Measurements from ENCODE around the gene APELA. TPM values are rescaled to one million over a fixed set of nuclear protein-coding genes. Genes with fewer than 3 reads are reported as not detected.
"Not testable (repeated sequence)": the region's sequence is repeated elsewhere in the genome, so short reads cannot be mapped to it uniquely, and the experiment has no call there.

The APELA gene, protein sequence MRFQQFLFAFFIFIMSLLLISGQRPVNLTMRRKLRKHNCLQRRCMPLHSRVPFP
- total RNA-seq, result 0.41 TPM

DNA sequence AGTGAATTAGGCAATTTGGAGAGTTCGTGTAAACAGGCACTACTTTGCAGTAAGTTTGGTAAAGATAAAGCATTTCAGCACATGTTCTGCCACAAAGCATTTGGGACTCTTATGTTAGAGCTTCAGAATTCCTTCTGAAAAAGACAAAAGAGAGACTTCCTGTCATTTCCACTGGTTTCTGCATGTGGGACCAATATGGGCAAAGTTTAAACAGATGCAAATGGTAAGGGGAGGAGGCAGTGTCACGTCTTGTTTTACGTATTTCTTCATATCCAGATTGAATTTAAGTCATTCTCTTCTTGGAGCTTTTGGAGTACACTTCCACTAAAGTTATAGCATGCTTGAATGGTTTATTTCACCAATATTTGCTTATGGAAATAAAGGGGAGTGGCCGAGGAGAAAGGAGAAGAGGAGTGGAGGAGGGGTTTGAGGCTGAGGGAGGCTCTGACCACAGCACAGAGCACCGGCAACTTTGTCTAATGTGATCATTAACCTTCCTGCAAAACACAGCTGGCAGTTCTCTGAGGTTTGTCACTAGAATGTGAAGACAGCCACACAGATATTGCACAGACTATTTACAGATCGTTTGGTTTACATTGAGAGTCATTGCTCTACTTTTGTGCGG lies at the start of gene APELA:
TSS of gene APELA (plus strand) at position 479 of the 625 bp plus-strand sequence. CDS start 154 bp downstream, outside the sequence.
- FAIRE-seq (no peak), DNase-seq (ENCODE audit: low spot score in 2 of 2) (no peak)

DNA sequence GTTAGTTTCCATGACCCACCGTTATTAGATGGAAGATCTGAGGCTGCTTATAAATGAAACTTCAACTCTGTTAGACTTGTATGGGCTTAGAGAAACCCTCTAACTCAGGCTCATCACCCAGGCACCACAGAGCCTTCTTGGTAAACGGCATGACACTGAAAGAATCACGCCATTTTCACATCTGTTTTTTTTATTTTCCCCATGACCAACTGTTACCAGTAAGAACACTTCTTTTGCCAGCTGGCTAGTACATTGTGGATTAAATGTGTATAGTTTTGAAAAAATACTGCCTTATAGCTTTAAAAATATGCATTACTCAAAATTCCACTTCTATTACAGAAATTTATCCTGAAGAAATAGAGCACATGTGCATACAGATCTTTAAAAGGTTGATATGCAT lies 48.0 kb upstream of the APELA start:
- FAIRE-seq (no peak), DNase-seq (ENCODE audit: low spot score in 2 of 2) (no peak)

DNA sequence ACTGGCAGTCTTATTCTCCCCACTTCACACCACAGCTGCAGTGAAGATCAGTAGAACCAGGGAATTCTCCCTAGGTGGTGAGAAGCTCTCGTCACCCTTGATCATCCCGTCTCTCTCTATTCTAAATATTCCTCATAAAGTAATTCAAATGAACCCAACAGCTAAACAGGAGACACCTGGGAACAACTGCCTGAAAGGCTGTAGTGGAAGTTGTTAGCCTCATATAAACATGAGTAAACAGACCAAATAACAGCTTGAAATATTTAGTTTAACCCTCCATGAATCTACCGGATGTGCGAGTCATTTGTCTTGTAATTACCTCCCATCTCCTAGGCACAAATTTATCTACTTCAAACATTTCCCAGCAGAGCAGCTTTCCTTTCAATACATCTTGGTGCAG lies 30.4 kb upstream of the APELA start:
- DNase-seq (ENCODE audit: low spot score in 2 of 2), result no peak

DNA sequence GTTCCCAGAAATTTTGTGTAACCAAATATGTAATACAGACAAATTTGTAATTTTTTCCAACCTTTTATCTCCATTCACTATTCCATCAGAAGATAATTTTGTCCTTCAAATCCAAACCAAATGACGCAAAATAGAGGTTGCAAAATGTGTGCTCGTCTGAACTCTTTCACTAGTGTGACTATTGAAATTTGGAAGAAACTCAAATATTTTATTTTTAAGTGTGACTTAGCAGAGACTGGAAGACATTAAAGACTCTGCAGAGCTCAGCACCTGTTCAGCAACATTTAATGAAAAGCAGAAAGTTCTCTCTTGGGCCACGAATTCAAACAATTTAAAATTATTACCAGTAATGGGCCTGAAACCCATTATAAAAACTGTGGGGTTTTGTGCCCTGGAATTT lies 30.0 kb upstream of the APELA start:
- DNase-seq (ENCODE audit: low spot score in 2 of 2) (no peak), FAIRE-seq (no peak)

More for the DNA sequence above, 30.4 kb upstream of the APELA start:
- no peak for FAIRE-seq

DNA sequence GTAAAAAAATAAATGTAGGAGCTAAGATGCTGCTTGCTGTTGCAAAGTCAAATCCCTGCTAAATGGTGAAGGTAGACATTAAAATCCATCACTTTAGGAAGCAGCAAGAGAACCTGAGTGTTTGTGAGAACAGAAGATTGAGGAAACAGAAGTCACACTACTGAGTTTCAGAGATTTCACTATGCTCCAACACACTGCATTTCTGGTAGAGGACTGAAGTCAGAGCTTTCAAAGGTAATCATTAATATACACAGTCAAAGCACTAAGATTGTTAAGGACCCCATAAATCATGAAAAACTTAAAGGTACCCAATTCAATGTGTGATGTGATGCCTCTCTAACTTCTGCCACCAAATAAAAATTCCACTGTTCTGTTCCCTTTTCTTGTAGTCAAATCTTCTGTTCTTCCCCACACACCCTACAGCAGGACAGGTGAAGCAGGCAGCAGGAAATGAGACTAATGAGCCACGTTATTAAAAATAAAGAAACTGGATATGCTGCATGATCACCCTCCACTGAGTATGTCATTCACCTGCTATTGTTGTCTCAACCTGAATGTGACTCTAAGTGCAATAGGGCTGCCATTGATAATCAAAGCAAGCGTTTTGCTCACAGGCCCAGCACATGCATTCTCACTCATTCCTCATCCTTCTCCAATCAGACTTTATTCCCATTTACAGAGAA lies 28.9 kb upstream of the APELA start:
- FAIRE-seq, result no peak

DNA sequence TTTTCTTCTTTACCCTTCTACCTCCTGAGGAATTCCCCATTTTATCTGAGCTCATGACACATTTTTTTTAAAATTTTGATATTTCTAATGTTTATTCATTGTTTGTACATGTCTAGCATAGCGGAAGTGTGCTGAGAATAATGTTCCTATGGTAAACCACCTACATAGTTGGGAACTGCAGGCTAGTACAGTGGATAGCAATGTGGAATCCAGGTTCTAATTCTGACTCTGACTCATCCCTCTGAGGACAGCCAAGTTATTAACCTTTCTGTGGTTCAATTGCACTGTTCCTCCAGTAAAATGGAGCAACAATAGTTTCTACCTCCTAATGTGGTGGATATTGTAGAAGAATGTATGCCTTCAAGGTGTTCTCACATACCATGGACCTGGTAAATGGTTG lies 20.6 kb upstream of the APELA start:
- no peak for DNase-seq (ENCODE audit: low spot score in 2 of 2)
- no peak for FAIRE-seq

More for the DNA sequence above, 28.9 kb upstream of the APELA start:
- DNase-seq (ENCODE audit: low spot score in 2 of 2), result no peak

DNA sequence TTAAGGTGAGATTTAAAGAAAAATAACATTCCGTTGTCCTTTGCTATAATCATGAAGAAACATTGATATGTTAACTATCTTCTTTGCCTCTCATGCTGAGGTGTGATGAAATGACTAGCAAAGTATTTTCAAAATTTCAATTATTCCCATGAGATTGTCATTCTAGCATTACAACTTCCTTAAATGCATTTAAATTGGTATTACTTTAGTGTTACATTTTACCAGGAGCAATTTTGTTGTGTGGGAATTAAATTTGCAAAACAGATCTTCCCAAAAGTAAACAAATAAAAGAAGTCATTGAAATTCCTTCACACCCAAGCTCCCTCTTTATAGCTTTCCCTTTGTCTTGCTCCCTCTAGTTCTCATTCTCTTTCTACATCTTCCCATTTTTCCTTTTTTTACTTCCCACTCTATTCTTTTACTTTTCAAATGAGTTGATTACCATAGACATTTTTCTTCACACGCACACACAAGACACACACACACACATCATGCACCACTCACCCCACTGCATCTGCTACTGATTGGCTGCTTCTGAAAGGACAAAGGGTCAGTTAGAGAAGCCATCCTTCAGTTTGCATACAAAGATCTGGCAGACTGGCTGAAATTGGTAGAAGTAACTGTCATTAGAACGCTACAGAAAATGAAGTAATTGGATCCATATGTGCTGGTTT lies 10.0 kb upstream of the APELA start:
- no peak for DNase-seq (ENCODE audit: low spot score in 2 of 2)
- FAIRE-seq, result no peak

DNA sequence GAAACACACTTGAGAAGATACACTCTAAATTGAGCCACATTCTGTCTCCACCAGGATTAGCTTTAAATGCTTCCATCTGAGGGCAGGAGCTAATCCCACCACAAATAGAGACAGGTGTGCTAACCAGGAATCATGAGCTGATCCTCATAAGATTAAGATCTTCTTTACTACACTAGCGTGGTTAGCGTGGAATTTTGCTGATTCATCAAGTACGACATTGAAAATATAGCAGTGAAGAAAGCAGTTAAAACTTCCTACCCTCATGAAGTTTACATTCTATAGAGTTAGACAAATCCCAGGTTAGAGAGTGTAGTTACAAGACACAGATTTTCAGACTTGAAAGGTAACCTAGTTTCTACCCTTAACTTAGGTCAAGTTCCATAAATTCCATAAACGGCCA lies 5.3 kb upstream of the APELA start:
- DNase-seq (ENCODE audit: low spot score in 2 of 2), result no peak

DNA sequence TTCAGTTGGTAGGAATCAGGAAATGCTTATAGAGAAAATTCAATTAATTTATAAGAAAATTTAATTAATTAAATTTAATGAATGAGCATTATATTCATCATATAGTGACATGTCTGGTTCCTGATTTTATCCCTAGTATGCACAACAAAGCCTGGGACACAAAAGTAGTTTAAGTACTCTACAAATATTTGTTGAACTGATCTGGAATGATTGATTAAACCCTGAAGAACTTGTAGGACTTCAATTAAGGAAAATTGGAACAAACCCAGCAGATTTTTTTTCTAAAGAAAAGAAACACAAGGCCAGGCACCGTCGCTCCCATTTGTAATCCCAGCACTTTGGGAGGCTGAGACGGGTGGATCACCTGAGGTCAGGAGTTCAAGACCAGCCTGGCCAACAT lies 4.5 kb upstream of the APELA start:
- DNase-seq (ENCODE audit: low spot score in 2 of 2) (no peak), FAIRE-seq (no peak)

More for the DNA sequence above, 5.3 kb upstream of the APELA start:
- FAIRE-seq, result no peak

DNA sequence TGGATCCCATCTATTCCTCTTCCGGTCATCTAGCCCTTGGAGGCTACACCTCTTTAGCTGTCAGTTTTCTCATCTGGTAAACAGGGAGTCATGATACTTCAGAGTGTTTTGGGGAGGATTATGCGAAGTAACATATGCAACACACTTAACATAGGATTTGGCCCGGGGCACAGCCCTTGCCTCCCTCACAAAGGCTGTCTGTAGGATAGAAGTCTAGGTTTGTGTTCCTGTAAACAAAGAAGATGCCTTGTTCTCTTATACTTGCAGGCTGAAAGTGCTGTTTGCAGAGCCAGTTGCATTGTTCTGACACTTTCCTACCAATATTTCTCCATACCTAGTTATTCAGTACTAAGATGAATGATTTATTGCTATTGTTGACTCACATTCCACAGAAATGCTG lies 2.2 kb upstream of the APELA start:
- no peak for FAIRE-seq
- DNase-seq (ENCODE audit: low spot score in 2 of 2), result no peak

DNA sequence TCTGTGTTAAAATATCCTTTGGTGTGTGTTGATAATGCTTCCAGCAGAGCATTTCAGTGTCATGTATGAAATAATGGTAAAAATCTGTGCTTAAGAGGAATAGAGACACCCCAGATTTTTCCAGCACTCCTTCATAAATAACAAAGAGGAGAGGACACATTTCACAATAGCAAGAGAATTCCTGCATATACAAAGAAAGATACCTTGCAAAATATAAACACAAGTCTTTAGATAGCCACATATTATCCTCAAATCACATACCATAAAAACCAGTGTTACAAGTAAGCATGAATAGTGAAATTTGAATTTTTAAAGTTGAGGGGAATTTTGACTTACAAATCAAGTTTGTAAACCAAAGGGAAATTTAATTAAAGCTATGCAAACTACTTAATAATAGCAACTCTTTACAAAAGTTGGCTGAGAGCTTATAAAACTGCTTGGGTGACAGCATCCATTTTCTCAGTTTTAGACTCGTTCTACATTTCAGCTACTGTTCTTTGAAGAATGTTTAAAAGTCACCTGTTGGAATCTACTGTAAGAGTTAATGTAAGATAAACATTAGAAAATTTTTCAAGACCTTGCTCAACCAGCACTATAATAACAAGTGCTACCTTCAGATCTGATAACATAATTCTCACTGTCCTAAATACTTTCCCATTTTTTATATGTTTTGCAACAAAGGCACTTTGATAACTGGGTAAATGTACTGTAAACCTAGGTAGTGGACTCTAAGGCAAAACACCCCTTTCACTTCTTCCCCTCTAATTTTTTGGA lies 3.7 kb downstream of the APELA start:
- no peak for FAIRE-seq
- no peak for DNase-seq (ENCODE audit: low spot score in 2 of 2)

DNA sequence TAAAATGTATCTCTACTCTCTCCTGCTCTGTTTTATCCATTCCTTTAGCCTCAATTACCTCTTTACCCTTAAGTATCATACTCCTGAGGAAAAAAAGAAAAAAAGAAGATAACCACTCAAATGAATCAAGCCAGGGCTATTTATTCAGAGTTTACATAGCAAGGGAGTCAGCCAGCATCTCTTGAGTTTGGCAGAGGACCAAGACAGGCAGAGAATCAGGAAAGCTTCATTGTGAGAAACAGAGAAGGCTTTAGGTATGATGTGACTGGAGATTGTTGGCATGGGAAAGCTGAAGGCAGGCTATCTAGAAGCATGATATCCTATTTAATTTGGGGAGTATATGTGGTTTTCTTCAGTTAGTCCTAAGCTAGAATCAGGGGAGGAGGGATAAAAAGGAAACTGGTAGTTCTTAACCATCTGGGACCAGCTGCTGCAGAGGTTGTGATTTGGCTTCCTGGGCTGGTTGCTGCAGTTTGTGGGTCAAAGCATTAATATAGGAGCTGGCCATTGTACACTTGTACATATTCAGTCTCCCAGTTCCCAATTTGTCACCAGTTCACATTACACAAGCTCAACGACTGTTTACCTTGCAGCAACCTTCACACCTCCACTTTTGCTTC lies 11.2 kb downstream of the APELA start:
- DNase-seq (ENCODE audit: low spot score in 2 of 2), result no peak

DNA sequence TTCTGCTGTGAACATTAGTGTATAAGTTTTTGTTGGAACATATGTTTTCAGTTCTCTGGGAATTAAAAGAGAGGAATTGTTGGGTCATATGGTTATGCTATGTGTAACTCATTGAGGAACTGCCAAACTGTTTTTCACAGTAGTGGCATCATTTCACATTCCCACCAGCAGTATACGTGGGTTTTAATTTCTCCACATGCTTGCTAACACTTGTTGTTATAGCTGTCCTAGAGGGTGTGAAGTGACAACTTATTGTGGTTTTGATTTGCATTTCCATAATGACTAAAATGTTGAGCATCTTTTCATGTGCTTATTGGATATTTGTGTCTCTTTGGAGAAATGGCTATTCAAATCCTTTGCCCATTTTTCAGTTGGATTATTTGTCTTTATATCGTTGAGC lies 13.7 kb downstream of the APELA start:
- FAIRE-seq, result no peak
- DNase-seq (ENCODE audit: low spot score in 2 of 2), result no peak

More for the DNA sequence above, 11.2 kb downstream of the APELA start:
- FAIRE-seq, result no peak

DNA sequence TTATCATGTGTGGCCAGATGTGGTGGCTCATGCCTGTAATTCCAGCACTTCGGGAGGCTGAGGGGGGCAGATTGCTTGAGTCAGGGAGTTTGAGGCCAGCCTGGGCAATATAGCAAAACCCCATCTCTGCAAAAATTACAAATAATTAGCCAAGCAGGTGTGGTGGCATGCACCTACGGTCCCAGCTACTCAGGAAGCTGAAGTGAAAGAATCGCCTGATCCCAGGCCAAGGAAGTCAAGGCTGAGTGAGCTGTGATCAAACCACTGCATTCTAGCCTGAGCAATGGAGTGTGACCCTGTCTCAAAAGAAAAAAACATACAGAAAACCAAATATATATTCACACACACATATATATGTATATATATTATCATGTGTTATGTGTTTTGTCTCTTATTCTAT lies 15.0 kb downstream of the APELA start:
- FAIRE-seq (no peak), DNase-seq (ENCODE audit: low spot score in 2 of 2) (no peak)

DNA sequence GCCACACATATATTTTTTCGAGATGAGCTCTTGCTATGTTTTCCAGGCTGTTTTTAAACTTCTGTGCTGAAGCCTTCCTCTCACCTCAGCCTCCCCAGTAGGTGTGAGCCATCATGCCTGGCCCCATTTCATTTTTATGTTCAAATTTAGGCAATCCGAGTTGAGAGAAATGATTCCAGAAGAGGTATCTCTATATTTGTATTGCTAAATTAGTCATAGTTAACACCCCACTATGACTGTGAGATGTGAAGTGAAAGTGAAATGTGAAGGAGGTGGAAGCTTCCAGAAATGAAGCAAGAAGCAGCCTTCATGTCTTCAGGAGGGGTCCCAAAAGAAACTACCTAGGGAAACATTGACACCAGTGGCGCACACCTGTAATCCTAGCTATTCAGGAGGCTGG lies 17.7 kb downstream of the APELA start:
- FAIRE-seq, result no peak
- no peak for DNase-seq (ENCODE audit: low spot score in 2 of 2)

DNA sequence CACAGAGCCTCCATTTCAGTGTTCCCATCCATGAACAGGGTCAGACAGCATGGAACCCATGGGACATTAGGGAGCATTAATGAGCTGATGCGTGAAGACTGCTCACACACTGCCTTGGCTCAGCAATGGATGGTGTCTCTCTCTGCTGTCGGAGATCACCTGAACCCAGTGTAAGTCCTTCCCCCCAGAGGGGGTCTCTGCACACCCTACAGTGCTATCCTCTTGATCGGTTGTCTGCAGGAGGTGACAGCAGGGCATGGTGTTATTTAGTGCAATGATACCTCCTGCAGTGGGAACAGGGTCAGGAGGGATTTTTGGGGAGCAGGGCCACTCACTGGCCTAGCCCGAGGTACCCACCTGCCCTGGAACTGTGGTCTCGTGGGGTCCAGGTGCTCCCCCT lies 25.6 kb downstream of the APELA start:
- DNase-seq (ENCODE audit: low spot score in 2 of 2) (no peak), FAIRE-seq (no peak)

DNA sequence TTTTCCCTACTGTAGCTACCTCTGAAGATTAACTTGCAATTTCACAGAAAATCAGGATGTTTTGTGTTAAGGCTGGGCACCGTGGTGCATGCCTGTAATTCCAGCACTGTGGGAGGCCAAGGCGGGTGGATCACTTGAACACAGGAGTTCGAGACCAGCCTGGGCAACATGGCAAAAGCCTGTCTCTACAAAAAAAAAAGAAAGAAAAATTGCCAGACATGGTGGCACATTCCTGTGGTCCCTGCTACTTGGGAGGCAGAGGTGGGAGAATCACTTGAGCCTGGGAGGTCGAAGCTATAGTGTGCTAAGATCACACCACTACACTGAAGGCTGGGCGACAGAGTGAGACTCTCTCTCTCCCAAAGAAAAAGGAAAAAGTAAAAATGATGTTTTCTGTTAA lies 27.4 kb downstream of the APELA start:
- DNase-seq (ENCODE audit: low spot score in 2 of 2) (no peak), FAIRE-seq (no peak)

DNA sequence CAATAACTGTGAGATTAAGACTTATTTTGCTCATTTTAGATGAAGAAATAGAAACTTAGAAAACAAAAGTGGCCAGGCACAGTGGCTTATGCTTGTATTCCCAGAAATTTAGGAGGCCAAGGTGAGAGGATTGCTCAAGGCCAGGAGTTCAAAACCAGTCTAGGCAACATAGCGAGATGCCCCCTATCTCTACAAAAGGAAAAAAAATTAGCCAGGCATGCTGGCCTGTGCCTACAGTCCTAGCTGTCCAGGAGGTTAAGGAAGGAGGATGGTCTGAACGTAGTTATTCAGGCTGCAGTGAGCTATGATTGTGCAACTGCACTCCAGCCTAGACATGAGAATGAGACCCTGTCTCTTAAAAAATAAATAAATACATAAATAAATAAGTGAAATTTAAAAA lies 28.0 kb downstream of the APELA start:
- FAIRE-seq (no peak), DNase-seq (ENCODE audit: low spot score in 2 of 2) (no peak)

DNA sequence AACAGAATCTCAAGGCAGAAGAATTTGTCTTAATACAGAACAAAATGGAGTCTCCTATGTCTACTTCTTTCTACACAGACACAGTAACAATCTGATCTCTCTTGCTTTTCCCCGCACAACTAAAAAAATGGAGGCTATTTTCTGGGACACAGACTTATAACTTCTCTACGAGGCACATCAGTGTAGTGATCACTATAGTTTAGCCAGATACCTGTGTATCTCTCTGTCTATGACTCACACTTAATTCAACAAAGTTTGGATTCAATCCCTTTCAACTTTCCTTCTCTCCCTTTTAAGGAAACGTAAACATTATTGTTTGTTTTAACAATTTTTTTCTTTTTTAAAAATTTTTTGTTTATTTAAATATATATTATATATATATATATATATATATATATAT lies 29.4 kb downstream of the APELA start:
- DNase-seq (ENCODE audit: low spot score in 2 of 2), result no peak
- no peak for FAIRE-seq

DNA sequence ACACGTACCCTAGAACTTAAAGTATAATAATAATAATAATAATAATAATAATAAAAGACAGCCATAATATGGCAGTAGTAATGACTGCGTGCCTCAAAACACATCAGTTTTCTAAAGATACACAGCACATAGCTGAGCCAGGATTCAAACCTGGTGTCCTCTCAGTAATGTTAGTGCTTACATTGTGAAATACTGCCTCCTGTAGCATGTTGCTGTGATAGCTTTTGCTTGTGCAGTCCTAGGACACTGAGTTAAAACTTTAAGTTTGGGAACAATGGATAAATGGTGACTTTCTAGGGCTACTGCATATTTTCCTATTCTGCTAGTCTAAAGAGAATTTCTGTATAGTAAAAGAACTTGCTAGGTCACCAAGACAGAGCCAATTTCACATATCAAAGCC lies 36.5 kb downstream of the APELA start:
- not testable (repeated sequence) for DNase-seq (ENCODE audit: low spot score in 2 of 2); FAIRE-seq

Measured in frontal cortex (tissue), 4 donors.